ENCODE results near the gene PIK3C2G. TPM values are rescaled to one million over a fixed set of nuclear protein-coding genes. Genes with fewer than 3 reads are reported as not detected.

PIK3C2G gene
- total RNA-seq, 1 donor from 2014 or later: 1.7 TPM

- TF ChIP-seq POLR2AphosphoS5 (IDR thresholded peaks at IDR 0.05; ENCODE audit: insufficient read depth in 1 of 2, low read depth in 1 of 2) (no peak), POLR2A (IDR thresholded peaks at IDR 0.05) (no peak), CTCF (IDR thresholded peaks at IDR 0.05) (no peak)
- Histone ChIP-seq H3K9me3 (no peaks in the 10 kb centered on the region), H3K4me3 (no peak overlapping the region), H3K36me3 (no peaks in the 10 kb centered on the region), H3K27me3 (no peaks in the 10 kb centered on the region), H3K4me1 (no peaks in the 10 kb centered on the region), H3K27ac (no peak overlapping the region)
- no peak for DNase-seq (ENCODE audit: extremely low spot score in 2 of 2)
- intact Hi-C loops (cut with DNase I): no loop called here
These were observed 100.1 kb downstream of the PIK3C2G start for GRCh38 chr12:18361433-18361832.

GRCh38 chr12:18363321-18363720, 102.0 kb downstream of the PIK3C2G start:
- Histone ChIP-seq H3K27me3 (no peaks in the 10 kb centered on the region), H3K27ac (no peak overlapping the region), H3K4me3 (no peak overlapping the region), H3K4me1 (no peaks in the 10 kb centered on the region), H3K36me3 (no peaks in the 10 kb centered on the region), H3K9me3 (no peaks in the 10 kb centered on the region)
- TF ChIP-seq CTCF (IDR thresholded peaks at IDR 0.05) (no peak), POLR2AphosphoS5 (IDR thresholded peaks at IDR 0.05; ENCODE audit: insufficient read depth in 1 of 2, low read depth in 1 of 2) (no peak), POLR2A (IDR thresholded peaks at IDR 0.05) (no peak)
- DNase-seq (ENCODE audit: extremely low spot score in 2 of 2): no peak
- intact Hi-C loops (cut with DNase I): no loop called here

GRCh38 chr12:18368594-18368993, 107.3 kb downstream of the PIK3C2G start:
- Histone ChIP-seq H3K27me3 (no peaks in the 10 kb centered on the region), H3K27ac (no peak overlapping the region), H3K4me3 (no peak overlapping the region), H3K4me1 (no peaks in the 10 kb centered on the region), H3K36me3 (no peaks in the 10 kb centered on the region), H3K9me3 (no peaks in the 10 kb centered on the region)
- DNase-seq (ENCODE audit: extremely low spot score in 2 of 2): no peak
- intact Hi-C loops (cut with DNase I): no loop called here
- TF ChIP-seq CTCF (IDR thresholded peaks at IDR 0.05): no peak
- no peak for TF ChIP-seq POLR2AphosphoS5 (IDR thresholded peaks at IDR 0.05; ENCODE audit: insufficient read depth in 1 of 2, low read depth in 1 of 2)
- no peak for TF ChIP-seq POLR2A (IDR thresholded peaks at IDR 0.05)

GRCh38 chr12:18373181-18373580, 111.9 kb downstream of the PIK3C2G start:
- no peaks in the 10 kb centered on the region for H3K4me1 ChIP-seq
- intact Hi-C loops (cut with DNase I): no loop called here
- H3K27me3 ChIP-seq: no peaks in the 10 kb centered on the region
- no peaks in the 10 kb centered on the region for H3K9me3 ChIP-seq
- DNase-seq (ENCODE audit: extremely low spot score in 2 of 2): no peak
- no peaks in the 10 kb centered on the region for H3K36me3 ChIP-seq
- no peak for TF ChIP-seq POLR2AphosphoS5 (IDR thresholded peaks at IDR 0.05; ENCODE audit: insufficient read depth in 1 of 2, low read depth in 1 of 2)
- no peak for TF ChIP-seq POLR2A (IDR thresholded peaks at IDR 0.05)
- no peak for TF ChIP-seq CTCF (IDR thresholded peaks at IDR 0.05)
- no peak overlapping the region for H3K4me3 ChIP-seq
- H3K27ac ChIP-seq: no peak overlapping the region

GRCh38 chr12:18375131-18375530, 113.8 kb downstream of the PIK3C2G start:
- Histone ChIP-seq H3K4me1 (no peaks in the 10 kb centered on the region), H3K9me3 (no peaks in the 10 kb centered on the region), H3K27ac (no peak overlapping the region), H3K27me3 (no peaks in the 10 kb centered on the region), H3K36me3 (no peaks in the 10 kb centered on the region), H3K4me3 (no peak overlapping the region)
- no peak for DNase-seq (ENCODE audit: extremely low spot score in 2 of 2)
- no peak for TF ChIP-seq POLR2AphosphoS5 (IDR thresholded peaks at IDR 0.05; ENCODE audit: insufficient read depth in 1 of 2, low read depth in 1 of 2)
- no peak for TF ChIP-seq CTCF (IDR thresholded peaks at IDR 0.05)
- TF ChIP-seq POLR2A (IDR thresholded peaks at IDR 0.05): no peak
- intact Hi-C loops (cut with DNase I): no loop called here

All from vagina (tissue), 2 donors.